NB4 (cell line): ENCODE results near the gene LYPD5.

ENCODE experiments used
- POLR2A ChIP-seq: IDR thresholded peaks from 2 replicates; pipeline ENCODE4 v1.6.1; 2011; ENCODE audit warnings: mild to moderate bottlenecking; ENCODE audit not compliant: insufficient read length; ENCODE audit errors: extremely low read depth
- TF ChIP-seq, protein P1 (sequence below): IDR thresholded peaks from one replicate; pipeline ENCODE4 v1.5.1; 2012; ENCODE audit warnings: low read depth, low read length

DNA sequence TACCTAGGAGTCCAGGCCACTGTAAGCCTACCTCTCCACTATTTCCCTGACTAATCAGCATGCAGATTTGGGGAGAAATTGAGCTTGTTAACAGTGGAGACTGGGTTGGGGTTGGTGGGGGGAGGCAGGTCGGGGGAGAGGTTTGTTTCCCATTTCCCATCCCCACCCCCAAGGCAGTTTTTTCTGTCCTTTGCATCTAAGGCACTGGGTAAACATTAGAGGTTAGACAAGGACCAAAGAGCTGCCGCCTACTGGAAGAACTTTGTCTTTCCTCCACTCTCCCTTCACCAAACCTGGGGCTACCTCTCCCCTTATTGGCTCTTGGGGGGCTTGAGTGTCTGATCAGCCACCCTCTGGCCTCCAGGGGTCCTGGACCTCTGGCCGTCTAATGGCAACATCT, 22.4 kb downstream of the LYPD5 start:
- TF ChIP-seq, protein P1, sequence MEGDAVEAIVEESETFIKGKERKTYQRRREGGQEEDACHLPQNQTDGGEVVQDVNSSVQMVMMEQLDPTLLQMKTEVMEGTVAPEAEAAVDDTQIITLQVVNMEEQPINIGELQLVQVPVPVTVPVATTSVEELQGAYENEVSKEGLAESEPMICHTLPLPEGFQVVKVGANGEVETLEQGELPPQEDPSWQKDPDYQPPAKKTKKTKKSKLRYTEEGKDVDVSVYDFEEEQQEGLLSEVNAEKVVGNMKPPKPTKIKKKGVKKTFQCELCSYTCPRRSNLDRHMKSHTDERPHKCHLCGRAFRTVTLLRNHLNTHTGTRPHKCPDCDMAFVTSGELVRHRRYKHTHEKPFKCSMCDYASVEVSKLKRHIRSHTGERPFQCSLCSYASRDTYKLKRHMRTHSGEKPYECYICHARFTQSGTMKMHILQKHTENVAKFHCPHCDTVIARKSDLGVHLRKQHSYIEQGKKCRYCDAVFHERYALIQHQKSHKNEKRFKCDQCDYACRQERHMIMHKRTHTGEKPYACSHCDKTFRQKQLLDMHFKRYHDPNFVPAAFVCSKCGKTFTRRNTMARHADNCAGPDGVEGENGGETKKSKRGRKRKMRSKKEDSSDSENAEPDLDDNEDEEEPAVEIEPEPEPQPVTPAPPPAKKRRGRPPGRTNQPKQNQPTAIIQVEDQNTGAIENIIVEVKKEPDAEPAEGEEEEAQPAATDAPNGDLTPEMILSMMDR, result peak; percentile 8
- no peak for TF ChIP-seq POLR2A
